ENCODE measurements around the gene SEMA4C.

Gene SEMA4C

DNA sequence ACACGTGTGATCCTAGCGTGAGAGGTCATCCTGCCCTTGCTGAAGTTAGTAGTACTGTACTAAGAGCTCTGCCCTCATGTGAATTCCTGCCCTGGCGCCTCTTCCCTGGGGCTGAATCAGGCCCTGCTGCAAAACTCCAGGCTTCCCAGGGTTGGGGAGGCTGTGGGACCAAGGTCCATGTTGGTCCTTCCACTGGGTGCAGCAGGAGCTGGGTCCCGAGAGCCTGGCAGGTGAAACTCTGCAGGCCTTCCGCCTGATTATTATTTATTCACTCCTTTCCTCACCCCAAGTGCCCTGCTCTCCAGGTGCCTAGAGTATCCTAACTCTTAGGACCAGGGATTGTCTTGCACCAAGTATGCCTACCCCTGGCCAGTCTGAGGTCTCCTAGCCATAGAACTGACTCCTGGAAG lies 59.1 kb downstream of the SEMA4C start:
- in situ Hi-C loops (cut with HindIII; ENCODE audit: low pct_unique_long_range_greater_than_20kb, low sequenced_read_pairs) = no loop called here
- no peak for TF ChIP-seq JUND (IDR thresholded peaks at IDR 0.05; ENCODE audit: low read depth)

DNA sequence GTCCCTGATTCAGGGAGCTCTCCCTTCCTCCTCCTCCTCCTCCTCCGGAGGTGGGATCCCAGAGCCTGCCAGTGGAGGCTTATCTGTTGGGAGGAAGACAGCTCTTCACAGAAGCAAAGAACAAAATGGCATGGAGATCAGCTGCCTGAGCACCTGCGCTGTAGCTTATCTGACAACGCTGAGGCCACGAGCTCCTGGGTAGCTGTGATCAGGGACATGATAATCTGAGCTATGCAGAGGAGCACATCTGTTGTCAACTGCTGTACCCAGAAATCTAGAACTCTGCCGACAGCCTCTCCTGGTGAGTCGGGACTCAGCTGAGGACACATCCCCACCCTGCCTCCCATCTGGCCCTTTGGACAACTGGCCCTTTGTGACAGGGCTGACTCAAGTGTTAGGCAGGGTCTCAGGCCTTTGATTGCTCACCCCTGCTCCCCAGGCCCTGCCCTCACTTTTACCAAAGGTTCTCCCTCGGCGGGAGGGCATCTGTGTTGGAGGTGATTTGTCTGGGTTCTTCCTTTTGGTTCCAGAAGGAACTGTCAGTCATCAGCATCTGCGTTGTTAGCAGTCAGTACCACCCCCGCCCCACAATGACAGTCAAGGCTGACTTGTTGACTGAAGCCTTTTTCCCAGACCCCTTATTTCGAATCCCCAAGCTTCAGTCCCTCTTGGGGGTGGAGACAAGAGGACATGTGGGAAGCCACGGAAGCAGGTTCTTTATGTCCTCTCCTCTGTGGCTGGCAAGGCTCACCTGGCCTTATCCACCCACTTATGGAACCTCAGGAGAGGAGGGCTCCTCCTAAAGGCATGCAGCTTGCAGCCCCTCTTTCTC lies 59.7 kb downstream of the SEMA4C start:
- in situ Hi-C loops (cut with HindIII; ENCODE audit: low pct_unique_long_range_greater_than_20kb, low sequenced_read_pairs) = no loop called here
- TF ChIP-seq JUND (IDR thresholded peaks at IDR 0.05; ENCODE audit: low read depth) = no peak
- DNase-seq (ENCODE audit: low read depth in 1 of 2, low spot score in 1 of 2) = no peak

More for the DNA sequence above, 59.1 kb downstream of the SEMA4C start:
- no peak for DNase-seq (ENCODE audit: low read depth in 1 of 2, low spot score in 1 of 2)

All from T47D (cell line).